Thymus (tissue), 11 donors: ENCODE data around the gene NDUFC1. TPM values are rescaled to one million over a fixed set of nuclear protein-coding genes. Genes with fewer than 3 reads are reported as not detected.
"Not testable (repeated sequence)": the region's sequence is repeated elsewhere in the genome, so short reads cannot be mapped to it uniquely, and the experiment has no call there.

Experiments
- DNase-seq, 9 donors: peaks; one replicate each; pipeline ENCODE4 v3.0.0-alpha.2; 2013; ENCODE audit warnings: low spot score in 9 of 9, low read depth in 6 of 9, missing footprints in 1 of 9
- H3K27ac ChIP-seq, 2 donors: one replicate each; pipeline ENCODE4 v1.5.1; 2013; ENCODE audit warnings: control low read depth in 1 of 2, low read depth in 1 of 2, low read length in 1 of 2, mild to moderate bottlenecking in 1 of 2, moderate library complexity in 1 of 2
- H3K27me3 ChIP-seq, 2 donors: one replicate each; pipeline ENCODE4 v1.5.1; 2013; ENCODE audit warnings: low read length in 1 of 2; ENCODE audit not compliant: control insufficient read depth in 2 of 2, insufficient read depth in 1 of 2
- H3K36me3 ChIP-seq, 2 donors: one replicate each; pipeline ENCODE4 v1.5.1; 2013; ENCODE audit warnings: low read length in 1 of 2, mild to moderate bottlenecking in 1 of 2, moderate library complexity in 1 of 2; ENCODE audit not compliant: control insufficient read depth in 2 of 2, insufficient read depth in 2 of 2
- H3K4me1 ChIP-seq, 2 donors: one replicate each; pipeline ENCODE4 v1.5.1; 2013; ENCODE audit warnings: low read length in 2 of 2; ENCODE audit not compliant: control insufficient read depth in 2 of 2, insufficient read depth in 2 of 2
- H3K4me3 ChIP-seq, 2 donors: one replicate each; pipeline ENCODE4 v1.5.1; 2013; ENCODE audit warnings: low read length in 2 of 2, control low read depth in 1 of 2, mild to moderate bottlenecking in 1 of 2
- H3K9me3 ChIP-seq, 2 donors: one replicate each; pipeline ENCODE4 v1.5.1; 2013; ENCODE audit warnings: low read length in 1 of 2, mild to moderate bottlenecking in 1 of 2; ENCODE audit not compliant: control insufficient read depth in 2 of 2, insufficient read depth in 1 of 2
- WGBS: extraction: QIAGEN DNeasy Blood & Tissue Kit; methylation state at CpG from one replicate; pipeline ENCODE4 v1.1.7; 2013; 5-methylcytosine and 5-hydroxymethylcytosine counted together
- polyA plus RNA-seq: library from polyadenylated mRNA; stranded (reverse); fragments of 200-250 nt; gene quantifications from one replicate; pipeline ENCODE4 v1.2.3, GENCODE V29; 2013
- total RNA-seq: library from RNA; stranded (reverse); fragments of 120-200 nt; gene quantifications from one replicate; pipeline ENCODE4 v1.2.4, GENCODE V29; 2013
- donor health status: healthy.

Gene NDUFC1
- total and polyA plus RNA-seq, 2 donors: 50.6 to 113 TPM

DNA sequence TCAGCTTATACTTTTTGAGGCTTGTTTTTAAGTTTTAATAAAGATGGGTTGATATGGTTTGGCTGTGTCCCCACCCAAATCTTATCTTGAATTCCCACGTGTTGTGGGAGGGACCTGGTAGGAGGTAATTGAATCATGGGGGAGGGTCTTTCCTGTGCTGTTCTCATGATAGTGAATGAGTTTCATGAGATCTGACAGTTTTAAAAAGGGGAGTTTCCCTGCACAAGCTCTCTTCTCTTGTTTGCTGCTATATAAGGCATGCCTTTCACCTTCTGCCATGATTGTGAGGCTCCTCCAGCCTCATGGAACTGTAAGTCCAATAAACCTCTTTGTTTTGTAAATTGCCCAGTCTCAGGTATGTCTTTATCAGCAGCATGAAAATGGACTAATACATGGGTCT lies 19.8 kb upstream of the NDUFC1 start:
- 93% methylated on average over 1 of the region's 1 CpG for WGBS
- not testable (repeated sequence) for H3K9me3 ChIP-seq

GRCh38 chr4:139319571-139319970 lies 17.3 kb upstream of the NDUFC1 start:
- WGBS: 93% methylated on average over 1 of the region's 1 CpG
- Histone ChIP-seq H3K27ac (no peak overlapping the region), H3K36me3 (no peaks in the 10 kb centered on the region), H3K9me3 (peaks cover 0 to 6% of the 10 kb centered on the region in 2 donors), H3K4me1 (peaks cover 0 to 7% of the 10 kb centered on the region in 2 donors), H3K27me3 (no peaks in the 10 kb centered on the region), H3K4me3 (no peak overlapping the region)
- no peak for DNase-seq

More for the DNA sequence above, 19.8 kb upstream of the NDUFC1 start:
- not testable (repeated sequence) for DNase-seq, H3K36me3 ChIP-seq, H3K27ac ChIP-seq, H3K4me1 ChIP-seq, H3K27me3 ChIP-seq, H3K4me3 ChIP-seq

DNA sequence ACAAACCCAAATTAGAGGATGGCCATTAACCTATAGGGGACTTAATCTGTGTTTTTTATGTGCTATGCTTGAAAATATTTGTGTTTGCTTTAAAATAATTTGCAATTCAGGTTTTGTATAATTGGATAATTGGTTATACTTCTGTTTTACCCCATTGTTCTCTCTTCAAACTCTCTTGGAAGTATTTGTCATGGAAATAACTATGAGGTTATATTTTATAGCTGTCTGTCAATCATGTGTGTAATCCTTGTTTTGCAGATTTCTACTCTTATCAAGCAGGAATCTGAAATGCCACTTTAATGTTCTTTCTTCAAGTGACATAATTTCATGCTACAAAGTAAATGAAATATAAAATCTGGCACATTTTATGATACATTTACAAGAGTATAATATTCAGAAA lies 15.4 kb upstream of the NDUFC1 start:
- no peak for DNase-seq
- no peaks in the 10 kb centered on the region for H3K36me3 ChIP-seq
- H3K27ac ChIP-seq: no peak overlapping the region
- peaks cover 0 to 6% of the 10 kb centered on the region in 2 donors for H3K9me3 ChIP-seq
- no peak overlapping the region for H3K4me3 ChIP-seq
- H3K27me3 ChIP-seq: no peaks in the 10 kb centered on the region
- peaks cover 0 to 4% of the 10 kb centered on the region in 2 donors for H3K4me1 ChIP-seq

DNA sequence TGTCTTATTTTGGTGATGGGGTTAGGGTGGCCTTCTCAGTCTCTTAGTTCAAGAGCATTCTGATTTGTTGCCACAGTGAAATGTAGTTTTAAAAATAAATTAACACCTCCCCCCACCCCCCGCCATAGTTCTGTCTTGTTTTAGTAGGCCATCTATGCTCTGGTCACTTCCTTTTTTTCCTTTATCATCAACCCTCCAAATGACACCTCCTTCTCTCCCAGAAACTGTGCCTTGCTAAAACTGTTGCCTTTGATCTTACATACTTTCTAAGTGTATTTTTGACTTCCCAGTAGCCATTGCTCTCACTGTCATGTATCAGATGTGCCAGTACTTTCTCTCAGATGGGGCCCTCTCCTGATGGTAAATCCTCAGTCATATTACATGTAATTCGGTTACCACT lies 14.5 kb upstream of the NDUFC1 start:
- no peak for DNase-seq
- Histone ChIP-seq H3K9me3 (peaks cover 0 to 6% of the 10 kb centered on the region in 2 donors), H3K4me3 (no peak overlapping the region), H3K27ac (no peak overlapping the region), H3K4me1 (peaks cover 0 to 6% of the 10 kb centered on the region in 2 donors), H3K36me3 (no peaks in the 10 kb centered on the region), H3K27me3 (no peaks in the 10 kb centered on the region)
- 96% methylated on average over 2 of the region's 2 CpGs for WGBS

GRCh38 chr4:139315221-139315675 lies 13.0 kb upstream of the NDUFC1 start:
- 94% methylated on average over 13 of the region's 13 CpGs for WGBS
- H3K4me3 ChIP-seq: no peak overlapping the region
- H3K27me3 ChIP-seq: no peaks in the 10 kb centered on the region
- no peak overlapping the region for H3K27ac ChIP-seq
- no peak for DNase-seq
- no peaks in the 10 kb centered on the region for H3K36me3 ChIP-seq
- peaks cover 0 to 6% of the 10 kb centered on the region in 2 donors for H3K9me3 ChIP-seq
- peaks cover 0 to 6% of the 10 kb centered on the region in 2 donors for H3K4me1 ChIP-seq

DNA sequence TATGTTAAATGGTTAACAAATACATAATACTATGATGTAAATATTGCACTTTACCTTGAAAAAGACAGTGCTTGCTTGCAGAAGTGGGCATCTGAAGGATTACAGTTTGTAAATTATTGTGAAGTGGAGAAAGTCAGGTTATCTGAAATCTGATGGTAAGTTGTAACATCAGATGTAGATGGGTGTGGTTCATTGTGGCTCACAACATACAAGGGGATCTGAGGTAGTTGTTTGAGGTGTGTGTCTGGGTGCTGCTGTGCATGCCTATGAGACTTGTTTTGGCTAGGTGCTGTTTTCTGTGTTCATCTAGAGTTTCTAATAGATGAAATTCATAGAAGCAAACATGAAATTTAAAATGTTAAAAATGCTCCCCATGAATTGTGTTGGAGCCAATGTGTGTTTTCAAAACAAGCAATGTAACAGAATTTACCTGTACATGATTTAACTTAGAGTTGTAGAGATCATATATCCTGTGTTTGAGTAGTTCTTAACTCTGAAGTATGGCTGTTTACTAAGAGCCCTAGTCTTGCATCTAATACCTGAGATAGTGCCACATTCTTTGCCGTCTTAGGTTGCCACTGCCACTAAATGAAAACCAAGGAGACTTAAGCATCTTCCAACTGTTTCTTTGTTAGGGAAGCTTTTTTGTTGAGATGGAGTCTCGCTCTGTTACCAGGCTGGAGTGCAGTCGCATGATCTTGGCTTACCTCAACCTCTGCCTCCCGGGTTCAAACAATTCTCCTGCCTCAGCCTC lies 11.9 kb upstream of the NDUFC1 start:
- WGBS: 97% methylated on average over 4 of the region's 4 CpGs
- no peak overlapping the region for H3K4me3 ChIP-seq
- H3K27me3 ChIP-seq: no peaks in the 10 kb centered on the region
- H3K27ac ChIP-seq: no peak overlapping the region
- H3K9me3 ChIP-seq: peaks cover 0 to 6% of the 10 kb centered on the region in 2 donors
- H3K4me1 ChIP-seq: peaks cover 0 to 6% of the 10 kb centered on the region in 2 donors
- H3K36me3 ChIP-seq: no peaks in the 10 kb centered on the region
- no peak for DNase-seq

DNA sequence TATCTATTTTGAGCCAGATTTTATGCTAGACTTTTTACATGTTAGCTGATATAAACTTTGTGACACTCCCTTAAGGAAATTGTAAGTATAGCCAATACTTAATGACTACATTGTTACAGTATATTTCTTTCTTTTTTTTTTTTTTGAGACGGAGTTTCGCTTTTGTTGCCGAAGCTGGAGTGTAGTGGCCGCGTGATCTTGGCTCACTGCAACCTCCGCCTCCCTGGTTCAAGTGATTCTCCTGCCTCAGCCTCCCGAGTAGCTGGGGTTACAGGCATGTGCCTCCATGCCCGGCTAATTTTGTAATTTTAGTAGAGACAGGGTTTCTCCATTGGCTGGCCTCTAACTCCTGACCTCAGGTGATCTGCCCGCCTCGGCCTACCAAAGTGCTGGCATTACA lies 11.1 kb upstream of the NDUFC1 start:
- H3K9me3 ChIP-seq, H3K4me1 ChIP-seq, H3K4me3 ChIP-seq, H3K27me3 ChIP-seq, H3K27ac ChIP-seq, DNase-seq, H3K36me3 ChIP-seq: not testable (repeated sequence)
- 96% methylated on average over 10 of the region's 10 CpGs for WGBS

- H3K27ac ChIP-seq: peak overlapping the region in 1 of 2 donors; percentile 21
- WGBS: 95% methylated on average over 3 of the region's 3 CpGs
- peaks cover 0 to 6% of the 10 kb centered on the region in 2 donors for H3K9me3 ChIP-seq
- peaks cover 0 to 3% of the 10 kb centered on the region in 2 donors for H3K36me3 ChIP-seq
- DNase-seq: no peak
- H3K27me3 ChIP-seq: no peaks in the 10 kb centered on the region
- peaks cover 0 to 6% of the 10 kb centered on the region in 2 donors for H3K4me1 ChIP-seq
- no peak overlapping the region for H3K4me3 ChIP-seq
These were observed 10.5 kb upstream of the NDUFC1 start for GRCh38 chr4:139312552-139313332.

- no peak overlapping the region for H3K27ac ChIP-seq
- H3K27me3 ChIP-seq: no peaks in the 10 kb centered on the region
- DNase-seq: no peak
- peaks cover 0 to 6% of the 10 kb centered on the region in 2 donors for H3K4me1 ChIP-seq
- WGBS: 96% methylated on average over 3 of the region's 3 CpGs
- no peak overlapping the region for H3K4me3 ChIP-seq
- H3K9me3 ChIP-seq: peaks cover 0 to 6% of the 10 kb centered on the region in 2 donors
- peaks cover 0 to 6% of the 10 kb centered on the region in 2 donors for H3K36me3 ChIP-seq
These were observed 9.6 kb upstream of the NDUFC1 start for GRCh38 chr4:139311909-139312308.
